K562 (cell line): Measurements from ENCODE around the gene DMAC2. TPM values are rescaled to one million over a fixed set of nuclear protein-coding genes. Genes with fewer than 3 reads are reported as not detected.

Source experiments
- CBFB ChIP-seq: sonication (generic); formaldehyde crosslinking; IDR thresholded peaks from 2 replicates; pipeline ENCODE4 v1.4.0; 2020; ENCODE audit warnings: mild to moderate bottlenecking, missing genetic modification reagents
- GABPA ChIP-seq: fragments of 200-800 bp; sonication (Bioruptor generic); conservative IDR thresholded peaks from 2 replicates; pipeline ENCODE4 v1.6.1; 2016; ENCODE audit warnings: low read depth, missing genetic modification characterization, missing compliant biosample characterization
- KAT7 ChIP-seq: sonication (generic); formaldehyde crosslinking; IDR thresholded peaks from 2 replicates; pipeline ENCODE4 v1.8.0; 2022; ENCODE audit warnings: missing genetic modification reagents, mild to moderate bottlenecking, borderline replicate concordance
- MEIS2 ChIP-seq: fragments of 450-650 bp; IDR thresholded peaks from 2 replicates; pipeline ENCODE4 v1.6.1; 2014; ENCODE audit warnings: mild to moderate bottlenecking; ENCODE audit not compliant: partially characterized antibody
- MGA ChIP-seq: fragments of 450-650 bp; IDR thresholded peaks from 2 replicates; pipeline ENCODE4 v1.6.1; 2016; ENCODE audit warnings: mild to moderate bottlenecking, moderate library complexity
- NCOA1 ChIP-seq: fragments of 450-650 bp; IDR thresholded peaks from 2 replicates; pipeline ENCODE4 v1.6.1; 2016; ENCODE audit warnings: low read depth
- PURB ChIP-seq: sonication (generic); formaldehyde crosslinking; IDR thresholded peaks from 2 replicates; pipeline ENCODE4 v1.9.0; 2021; ENCODE audit warnings: low read depth, mild to moderate bottlenecking, missing genetic modification reagents
- RBBP5 ChIP-seq: fragments of 200-600 bp; sonication (generic); IDR thresholded peaks from 2 replicates; pipeline ENCODE4 v1.6.1; 2012; ENCODE audit warnings: borderline replicate concordance, mild to moderate bottlenecking, low read length, control low read depth, inconsistent platforms; ENCODE audit not compliant: insufficient read depth, poor library complexity, severe bottlenecking
- SIX5 ChIP-seq, 2 experiments: IDR thresholded peaks; 2 replicates each; pipeline ENCODE4 v1.6.1; 2011; ENCODE audit warnings: low read length in 2 of 2, borderline replicate concordance in 1 of 2, low read depth in 1 of 2, mild to moderate bottlenecking in 1 of 2, moderate library complexity in 1 of 2; ENCODE audit not compliant: insufficient read depth in 1 of 2
- SMARCA4 ChIP-seq: fragments of 450-650 bp; IDR thresholded peaks from 2 replicates; pipeline ENCODE4 v1.6.1; 2016
- ZNF511 ChIP-seq: sonication (generic); formaldehyde crosslinking; IDR thresholded peaks from 2 replicates; pipeline ENCODE4 v1.8.0; 2022; ENCODE audit warnings: mild to moderate bottlenecking, missing genetic modification reagents
- polyA plus RNA-seq, 8 experiments: library from polyadenylated mRNA; depleted of rRNA in 4 of 8; stranded (reverse) in 5 of 8; unstranded in 3 of 8; fragments of >200 nt; fragmentation: Nextera tagmentation in 2 of 8; fragmentation: Illumina TruSeq in 1 of 8; extraction: Ambion mirVana in 2 of 8; extraction: Trizol in 1 of 8; gene quantifications; 2 replicates each; pipeline versions ENCODE4 v1.2.1 to v1.2.3, GENCODE V29; 2011 to 2014; ENCODE audit warnings: inconsistent platforms in 1 of 8, missing spikeins in 1 of 8
- total RNA-seq, 7 experiments: library from RNA; depleted of rRNA in 6 of 7; stranded (reverse); fragments of >200 nt in 6 of 7; fragmentation: Illumina TruSeq in 2 of 7; extraction: Trizol in 2 of 7; gene quantifications; 2 replicates each; pipeline versions ENCODE4 v1.2.1 to v1.2.3, GENCODE V29; 2011 to 2021; ENCODE audit warnings: low replicate concordance in 1 of 7
- TF ChIP-seq, protein P1 (sequence below): fragments of 250-450 bp; sonication (Bioruptor Pico); IDR thresholded peaks from 2 replicates; pipeline ENCODE4 v1.5.0; 2021; ENCODE audit warnings: mild to moderate bottlenecking, moderate library complexity

The DMAC2 gene
- total and polyA plus RNA-seq, 9 of the 15 experiments (the other 6 are each of a cell fraction or from before 2014, with no cell fraction given): 12.9 to 61.2 (median 43.1) TPM

GRCh38 chr19:41479757-41480191, 40.1 kb upstream of the DMAC2 start (continued):
- TF ChIP-seq MGA (peak; percentile 41; the same call in 1 of the 2 replicates), CBFB (CRISPR knock-in tag) (no peak), KAT7 (CRISPR knock-in tag) (no peak), NCOA1 (no peak), GABPA (tag) (peak; percentile 9; the same call in 1 of the 2 replicates), MEIS2 (no peak), PURB (CRISPR knock-in tag) (no peak), RBBP5 (no peak), SIX5 (IDR thresholded peaks at IDR 0.05; ENCODE audit: borderline replicate concordance in 1 of 2, insufficient read depth in 1 of 2, low read depth in 1 of 2, low read length in 2 of 2) (no peak), ZNF511 (CRISPR knock-in tag) (no peak), SMARCA4 (no peak)
- TF ChIP-seq, protein P1, sequence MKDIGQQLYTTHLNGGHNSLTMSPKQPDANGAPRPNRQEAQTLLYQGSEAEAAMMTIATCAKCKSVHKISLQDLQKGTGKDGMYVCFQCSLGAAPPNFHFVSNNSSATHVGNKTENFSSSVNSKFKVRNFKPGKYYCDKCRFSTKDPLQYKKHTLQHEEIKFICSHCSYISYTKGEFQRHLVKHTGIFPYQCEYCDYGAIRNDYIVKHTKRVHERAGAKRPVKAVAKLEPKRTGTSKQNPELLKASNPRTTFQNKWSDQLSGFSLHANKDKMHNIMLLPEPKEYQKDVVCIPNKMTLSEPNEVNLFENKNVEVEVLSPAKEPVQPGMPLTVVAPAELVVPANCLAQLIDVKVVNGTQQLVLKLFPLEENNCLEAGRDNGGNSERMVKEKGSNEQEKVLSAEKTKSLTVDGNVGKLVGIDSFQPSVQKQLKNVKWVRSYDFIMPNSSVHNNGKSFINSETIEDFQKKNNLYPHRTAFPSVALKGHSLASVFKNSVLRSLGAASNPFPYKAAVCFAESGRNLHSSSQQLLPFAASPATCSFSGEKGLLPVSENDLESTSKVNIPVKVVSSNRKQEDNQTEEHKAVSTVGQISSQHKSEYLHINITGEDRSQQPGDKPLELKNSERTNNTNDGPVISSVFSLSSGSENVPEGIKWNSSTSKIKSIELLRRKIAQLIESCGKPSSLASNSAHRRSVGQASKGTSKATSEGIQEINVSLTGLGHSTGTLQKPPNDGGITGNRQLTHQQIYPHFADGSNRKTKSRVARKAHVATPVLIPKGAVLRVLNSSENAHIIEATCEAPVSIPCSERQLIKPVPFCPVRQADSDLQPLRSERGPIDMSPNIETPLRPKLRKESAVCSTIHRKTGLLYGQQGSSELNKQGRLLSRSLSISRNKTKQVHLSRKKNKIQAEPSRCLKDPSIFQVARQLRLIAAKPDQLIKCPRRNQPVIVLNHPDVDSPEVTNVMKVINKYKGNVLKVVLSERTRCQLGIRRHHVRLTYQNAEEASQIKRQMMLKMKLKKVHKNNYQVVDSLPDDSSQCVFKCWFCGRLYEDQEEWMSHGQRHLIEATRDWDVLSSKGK (CRISPR knock-in tag): no peak
